Ishikawa (cell line): ENCODE results near the gene CWC27.

ENCODE experiments used
- CEBPB ChIP-seq: IDR thresholded peaks from 2 replicates; pipeline ENCODE4 v1.6.1; 2012
- CREB1 ChIP-seq: IDR thresholded peaks from 2 replicates; pipeline ENCODE4 v1.6.1; 2012; ENCODE audit warnings: low read depth
- EGR1 ChIP-seq: IDR thresholded peaks from 2 replicates; pipeline ENCODE4 v1.6.1; 2012
- EP300 ChIP-seq: IDR thresholded peaks from 2 replicates; pipeline ENCODE4 v1.6.1; 2012; ENCODE audit warnings: borderline replicate concordance
- FOXM1 ChIP-seq: IDR thresholded peaks from 2 replicates; pipeline ENCODE4 v1.6.1; 2012; ENCODE audit warnings: low read depth, borderline replicate concordance
- NFIC ChIP-seq: IDR thresholded peaks from 2 replicates; pipeline ENCODE4 v1.6.1; 2012
- RAD21 ChIP-seq: IDR thresholded peaks from 2 replicates; pipeline ENCODE4 v1.6.1; 2012; ENCODE audit warnings: low read depth
- TAF1 ChIP-seq: IDR thresholded peaks from 2 replicates; pipeline ENCODE4 v1.6.1; 2012; ENCODE audit warnings: low read depth, mild to moderate bottlenecking
- TCF12 ChIP-seq: IDR thresholded peaks from 2 replicates; pipeline ENCODE4 v1.6.1; 2012; ENCODE audit warnings: low read depth
- TEAD4 ChIP-seq: IDR thresholded peaks from 2 replicates; pipeline ENCODE4 v1.6.1; 2012
- USF1 ChIP-seq: IDR thresholded peaks from 2 replicates; pipeline ENCODE4 v1.6.1; 2012
- YY1 ChIP-seq: IDR thresholded peaks from 2 replicates; pipeline ENCODE4 v1.6.1; 2012; ENCODE audit warnings: low read depth
- ZBTB7A ChIP-seq: IDR thresholded peaks from 2 replicates; pipeline ENCODE4 v1.6.1; 2012; ENCODE audit warnings: low read depth
- TF ChIP-seq, protein P1 (sequence below): IDR thresholded peaks from 2 replicates; pipeline ENCODE4 v1.6.1; 2012; ENCODE audit warnings: low read depth, mild to moderate bottlenecking
- TF ChIP-seq, protein P2 (sequence below): IDR thresholded peaks from 2 replicates; pipeline ENCODE4 v1.6.1; 2012

Gene CWC27

DNA sequence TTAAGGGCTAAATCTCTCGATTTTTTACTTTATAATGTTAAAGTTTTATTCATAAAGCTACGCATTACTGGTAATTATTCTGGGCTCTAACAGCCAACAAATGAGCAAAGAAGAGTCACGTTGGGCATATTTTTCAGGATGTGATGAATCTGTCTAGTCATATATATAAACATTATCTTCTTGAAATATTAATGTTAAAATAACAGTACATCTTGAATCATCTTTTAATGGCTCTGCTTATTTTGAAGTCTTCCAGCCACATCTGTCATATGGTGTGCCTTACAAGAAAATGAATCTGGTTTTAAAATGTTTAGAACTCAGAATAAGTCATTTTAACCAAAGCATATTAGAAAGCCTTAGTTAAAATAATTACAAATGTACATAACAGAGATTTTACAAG, 96.9 kb downstream of the CWC27 start:
- TF ChIP-seq EGR1 (no peak), NFIC (no peak), RAD21 (no peak), FOXM1 (no peak), CREB1 (no peak), TAF1 (no peak), CEBPB (no peak), USF1 (no peak), TEAD4 (no peak), YY1 (no peak)
- TF ChIP-seq, protein P1, sequence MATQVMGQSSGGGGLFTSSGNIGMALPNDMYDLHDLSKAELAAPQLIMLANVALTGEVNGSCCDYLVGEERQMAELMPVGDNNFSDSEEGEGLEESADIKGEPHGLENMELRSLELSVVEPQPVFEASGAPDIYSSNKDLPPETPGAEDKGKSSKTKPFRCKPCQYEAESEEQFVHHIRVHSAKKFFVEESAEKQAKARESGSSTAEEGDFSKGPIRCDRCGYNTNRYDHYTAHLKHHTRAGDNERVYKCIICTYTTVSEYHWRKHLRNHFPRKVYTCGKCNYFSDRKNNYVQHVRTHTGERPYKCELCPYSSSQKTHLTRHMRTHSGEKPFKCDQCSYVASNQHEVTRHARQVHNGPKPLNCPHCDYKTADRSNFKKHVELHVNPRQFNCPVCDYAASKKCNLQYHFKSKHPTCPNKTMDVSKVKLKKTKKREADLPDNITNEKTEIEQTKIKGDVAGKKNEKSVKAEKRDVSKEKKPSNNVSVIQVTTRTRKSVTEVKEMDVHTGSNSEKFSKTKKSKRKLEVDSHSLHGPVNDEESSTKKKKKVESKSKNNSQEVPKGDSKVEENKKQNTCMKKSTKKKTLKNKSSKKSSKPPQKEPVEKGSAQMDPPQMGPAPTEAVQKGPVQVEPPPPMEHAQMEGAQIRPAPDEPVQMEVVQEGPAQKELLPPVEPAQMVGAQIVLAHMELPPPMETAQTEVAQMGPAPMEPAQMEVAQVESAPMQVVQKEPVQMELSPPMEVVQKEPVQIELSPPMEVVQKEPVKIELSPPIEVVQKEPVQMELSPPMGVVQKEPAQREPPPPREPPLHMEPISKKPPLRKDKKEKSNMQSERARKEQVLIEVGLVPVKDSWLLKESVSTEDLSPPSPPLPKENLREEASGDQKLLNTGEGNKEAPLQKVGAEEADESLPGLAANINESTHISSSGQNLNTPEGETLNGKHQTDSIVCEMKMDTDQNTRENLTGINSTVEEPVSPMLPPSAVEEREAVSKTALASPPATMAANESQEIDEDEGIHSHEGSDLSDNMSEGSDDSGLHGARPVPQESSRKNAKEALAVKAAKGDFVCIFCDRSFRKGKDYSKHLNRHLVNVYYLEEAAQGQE, result no peak

DNA sequence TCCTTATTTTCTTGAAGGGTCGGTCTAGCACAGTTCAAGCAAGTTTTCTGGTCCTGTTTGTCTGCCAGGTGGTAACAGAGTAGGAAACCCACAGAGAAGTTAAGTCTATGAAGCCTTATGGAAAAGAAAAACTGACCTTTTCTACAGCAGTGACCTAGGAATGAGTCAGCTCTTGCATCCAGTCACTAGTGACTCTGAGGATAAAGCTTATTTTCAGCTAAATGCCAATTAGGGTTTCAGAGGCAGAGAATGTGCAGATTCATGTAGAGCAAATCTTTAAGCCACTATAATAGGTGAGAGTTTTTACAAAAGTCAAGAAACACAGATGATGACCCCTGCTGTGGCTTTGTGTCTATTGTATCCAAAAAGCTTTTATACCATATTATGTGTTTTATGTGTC, 100.7 kb downstream of the CWC27 start:
- TF ChIP-seq YY1 (no peak), ZBTB7A (no peak), TAF1 (no peak), RAD21 (no peak), EGR1 (no peak)
- TF ChIP-seq, protein P1, result no peak

GRCh38 chr5:64872044-64872443, 103.3 kb downstream of the CWC27 start:
- TF ChIP-seq TEAD4 (no peak), EGR1 (no peak), TAF1 (no peak), EP300 (no peak), CREB1 (no peak), TCF12 (no peak), YY1 (no peak), CEBPB (no peak), NFIC (no peak), RAD21 (no peak)
- TF ChIP-seq, protein P2, sequence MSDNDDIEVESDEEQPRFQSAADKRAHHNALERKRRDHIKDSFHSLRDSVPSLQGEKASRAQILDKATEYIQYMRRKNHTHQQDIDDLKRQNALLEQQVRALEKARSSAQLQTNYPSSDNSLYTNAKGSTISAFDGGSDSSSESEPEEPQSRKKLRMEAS, result no peak
- TF ChIP-seq, protein P1, result no peak

DNA sequence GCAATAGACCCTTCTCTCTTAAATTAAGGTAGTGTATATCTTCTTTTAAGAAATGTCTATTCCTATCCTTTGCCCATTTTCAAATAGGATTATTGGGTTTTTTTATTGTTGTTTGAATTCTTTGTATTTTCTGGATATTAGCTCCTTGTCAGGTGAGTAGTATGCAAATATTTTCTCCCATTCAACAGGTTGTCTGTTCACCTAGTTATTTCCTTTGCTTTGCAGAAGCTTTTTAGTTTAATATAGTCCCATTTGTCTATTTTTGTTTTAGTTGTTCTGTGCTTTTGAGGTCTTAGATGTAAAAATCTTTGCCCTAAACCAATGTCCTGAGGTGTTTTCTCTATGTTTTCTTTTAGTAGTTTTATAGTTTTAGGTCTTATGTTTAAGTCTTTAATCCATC, 104.7 kb downstream of the CWC27 start:
- TF ChIP-seq EGR1 (no peak), NFIC (no peak), ZBTB7A (no peak), CREB1 (no peak), TEAD4 (no peak), RAD21 (no peak), CEBPB (no peak), FOXM1 (no peak), TCF12 (no peak), EP300 (no peak), USF1 (no peak), YY1 (no peak), TAF1 (no peak)
- TF ChIP-seq, protein P2, result no peak
- TF ChIP-seq, protein P1, result no peak
